Measurements from ENCODE around the gene SH3RF3.

DNA sequence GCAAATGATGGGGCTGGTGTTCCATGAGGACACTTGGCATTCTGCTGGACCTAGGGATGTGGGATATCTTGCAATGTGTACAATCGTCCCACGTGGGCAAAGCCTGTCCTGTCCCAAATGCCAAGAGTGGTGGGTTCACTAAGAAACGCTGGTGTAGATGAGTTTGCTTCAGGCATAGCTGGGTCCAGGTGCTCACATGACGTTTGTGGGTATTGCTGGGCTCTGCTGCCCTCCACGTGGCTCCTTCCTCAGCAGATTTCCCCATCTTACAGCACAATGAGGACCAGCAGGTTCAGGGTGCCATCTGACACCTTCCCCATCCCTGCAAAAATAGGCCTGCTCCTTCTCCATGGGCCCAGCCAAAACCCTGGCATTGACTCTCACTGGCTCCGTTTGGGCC, 378.8 kb downstream of the SH3RF3 start:
- TF ChIP-seq YY1 (IDR thresholded peaks at IDR 0.05; ENCODE audit: low read depth), result no peak
- no peak for TF ChIP-seq TAF1 (IDR thresholded peaks at IDR 0.05; ENCODE audit: borderline replicate concordance, low read depth, low read length)
- TF ChIP-seq, protein P1, sequence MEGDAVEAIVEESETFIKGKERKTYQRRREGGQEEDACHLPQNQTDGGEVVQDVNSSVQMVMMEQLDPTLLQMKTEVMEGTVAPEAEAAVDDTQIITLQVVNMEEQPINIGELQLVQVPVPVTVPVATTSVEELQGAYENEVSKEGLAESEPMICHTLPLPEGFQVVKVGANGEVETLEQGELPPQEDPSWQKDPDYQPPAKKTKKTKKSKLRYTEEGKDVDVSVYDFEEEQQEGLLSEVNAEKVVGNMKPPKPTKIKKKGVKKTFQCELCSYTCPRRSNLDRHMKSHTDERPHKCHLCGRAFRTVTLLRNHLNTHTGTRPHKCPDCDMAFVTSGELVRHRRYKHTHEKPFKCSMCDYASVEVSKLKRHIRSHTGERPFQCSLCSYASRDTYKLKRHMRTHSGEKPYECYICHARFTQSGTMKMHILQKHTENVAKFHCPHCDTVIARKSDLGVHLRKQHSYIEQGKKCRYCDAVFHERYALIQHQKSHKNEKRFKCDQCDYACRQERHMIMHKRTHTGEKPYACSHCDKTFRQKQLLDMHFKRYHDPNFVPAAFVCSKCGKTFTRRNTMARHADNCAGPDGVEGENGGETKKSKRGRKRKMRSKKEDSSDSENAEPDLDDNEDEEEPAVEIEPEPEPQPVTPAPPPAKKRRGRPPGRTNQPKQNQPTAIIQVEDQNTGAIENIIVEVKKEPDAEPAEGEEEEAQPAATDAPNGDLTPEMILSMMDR (IDR thresholded peaks at IDR 0.05), result no peak
- no peak for TF ChIP-seq RAD21 (IDR thresholded peaks at IDR 0.05; ENCODE audit: low read length)
- no peak for TF ChIP-seq EZH2phosphoT487 (IDR thresholded peaks at IDR 0.05; ENCODE audit: borderline replicate concordance, low read depth)
- TF ChIP-seq, protein P2, sequence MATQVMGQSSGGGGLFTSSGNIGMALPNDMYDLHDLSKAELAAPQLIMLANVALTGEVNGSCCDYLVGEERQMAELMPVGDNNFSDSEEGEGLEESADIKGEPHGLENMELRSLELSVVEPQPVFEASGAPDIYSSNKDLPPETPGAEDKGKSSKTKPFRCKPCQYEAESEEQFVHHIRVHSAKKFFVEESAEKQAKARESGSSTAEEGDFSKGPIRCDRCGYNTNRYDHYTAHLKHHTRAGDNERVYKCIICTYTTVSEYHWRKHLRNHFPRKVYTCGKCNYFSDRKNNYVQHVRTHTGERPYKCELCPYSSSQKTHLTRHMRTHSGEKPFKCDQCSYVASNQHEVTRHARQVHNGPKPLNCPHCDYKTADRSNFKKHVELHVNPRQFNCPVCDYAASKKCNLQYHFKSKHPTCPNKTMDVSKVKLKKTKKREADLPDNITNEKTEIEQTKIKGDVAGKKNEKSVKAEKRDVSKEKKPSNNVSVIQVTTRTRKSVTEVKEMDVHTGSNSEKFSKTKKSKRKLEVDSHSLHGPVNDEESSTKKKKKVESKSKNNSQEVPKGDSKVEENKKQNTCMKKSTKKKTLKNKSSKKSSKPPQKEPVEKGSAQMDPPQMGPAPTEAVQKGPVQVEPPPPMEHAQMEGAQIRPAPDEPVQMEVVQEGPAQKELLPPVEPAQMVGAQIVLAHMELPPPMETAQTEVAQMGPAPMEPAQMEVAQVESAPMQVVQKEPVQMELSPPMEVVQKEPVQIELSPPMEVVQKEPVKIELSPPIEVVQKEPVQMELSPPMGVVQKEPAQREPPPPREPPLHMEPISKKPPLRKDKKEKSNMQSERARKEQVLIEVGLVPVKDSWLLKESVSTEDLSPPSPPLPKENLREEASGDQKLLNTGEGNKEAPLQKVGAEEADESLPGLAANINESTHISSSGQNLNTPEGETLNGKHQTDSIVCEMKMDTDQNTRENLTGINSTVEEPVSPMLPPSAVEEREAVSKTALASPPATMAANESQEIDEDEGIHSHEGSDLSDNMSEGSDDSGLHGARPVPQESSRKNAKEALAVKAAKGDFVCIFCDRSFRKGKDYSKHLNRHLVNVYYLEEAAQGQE (IDR thresholded peaks at IDR 0.05; ENCODE audit: low read depth, low read length), result no peak
- TF ChIP-seq, protein P3, sequence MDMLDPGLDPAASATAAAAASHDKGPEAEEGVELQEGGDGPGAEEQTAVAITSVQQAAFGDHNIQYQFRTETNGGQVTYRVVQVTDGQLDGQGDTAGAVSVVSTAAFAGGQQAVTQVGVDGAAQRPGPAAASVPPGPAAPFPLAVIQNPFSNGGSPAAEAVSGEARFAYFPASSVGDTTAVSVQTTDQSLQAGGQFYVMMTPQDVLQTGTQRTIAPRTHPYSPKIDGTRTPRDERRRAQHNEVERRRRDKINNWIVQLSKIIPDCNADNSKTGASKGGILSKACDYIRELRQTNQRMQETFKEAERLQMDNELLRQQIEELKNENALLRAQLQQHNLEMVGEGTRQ (IDR thresholded peaks at IDR 0.05; ENCODE audit: borderline replicate concordance, low read depth, low read length), result no peak

Data from SK-N-SH (cell line).